Transverse colon (tissue), 4 donors: ENCODE data around the gene ACVR1B.

Source experiments
- CTCF ChIP-seq, 5 experiments: fragments of 200-600 bp in 3 of 5; fragments of 450-650 bp in 2 of 5; sonication (generic) in 3 of 5; IDR thresholded peaks; 1 replicate in 2 of 5; 2 replicates in 3 of 5; pipeline ENCODE4 v1.5.1; 2016 to 2017; ENCODE audit warnings: antibody characterized with exemption in 5 of 5, inconsistent platforms in 3 of 5, mild to moderate bottlenecking in 2 of 5, moderate library complexity in 1 of 5
- EP300 ChIP-seq: sonication (generic); formaldehyde crosslinking; IDR thresholded peaks from one replicate; pipeline ENCODE4 v1.6.1; 2017; ENCODE audit warnings: antibody characterized with exemption, low read depth
- POLR2A ChIP-seq: fragments of 450-650 bp; IDR thresholded peaks from one replicate; pipeline ENCODE4 v1.6.1; 2016; ENCODE audit warnings: antibody characterized with exemption, mild to moderate bottlenecking, moderate library complexity
- POLR2AphosphoS5 ChIP-seq, 3 donors: sonication (generic); formaldehyde crosslinking; IDR thresholded peaks; one replicate each; pipeline ENCODE4 v1.6.1; 2016; ENCODE audit warnings: antibody characterized with exemption in 3 of 3

- TF ChIP-seq CTCF (IDR thresholded peaks at IDR 0.05): no peak
- no peak for TF ChIP-seq POLR2A
- no peak for TF ChIP-seq POLR2AphosphoS5 (IDR thresholded peaks at IDR 0.05)
- TF ChIP-seq EP300: no peak
Observed at GRCh38 chr12:52007982-52008510, 56.5 kb downstream of the ACVR1B start.
